Measurements from ENCODE around the gene PIP5K1B. TPM values are rescaled to one million over a fixed set of nuclear protein-coding genes. Genes with fewer than 3 reads are reported as not detected.

The PIP5K1B gene
- total and polyA plus RNA-seq, 2 donors (not counting 3 experiments of a cell fraction or from before 2014, with no cell fraction given) = 0.27 TPM; not detected in 1

DNA sequence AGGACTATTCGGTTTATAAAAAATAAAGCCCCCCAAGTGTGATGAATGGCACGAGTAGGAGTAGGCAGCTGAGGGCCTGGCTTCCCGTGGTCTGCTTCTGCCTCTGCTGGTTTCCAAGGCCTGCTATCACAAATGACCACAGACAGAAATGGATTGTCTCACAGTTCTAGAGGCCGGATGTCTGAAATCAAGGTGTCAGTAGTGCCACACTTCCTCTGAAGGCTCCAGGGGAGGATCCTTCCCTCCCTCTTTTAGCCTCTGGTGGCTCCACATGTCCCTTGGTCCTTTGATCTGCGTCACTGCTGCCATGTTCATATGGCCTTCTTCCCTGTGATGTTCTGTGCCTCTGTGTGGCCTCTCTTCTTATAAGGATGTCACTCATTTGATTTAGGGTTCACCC is 293.8 kb downstream of the PIP5K1B start:
- Histone ChIP-seq H3K9me1 (replicated peaks; ENCODE audit: control insufficient read depth, extremely low read depth, insufficient read depth, low read length) (no peaks in the 10 kb centered on the region), H3K9me3 (replicated peaks; ENCODE audit: control insufficient read depth, insufficient read depth, low read length) (no peaks in the 10 kb centered on the region), H3K27ac (ENCODE audit: insufficient read depth, low read depth, low read length) (no peak overlapping the region), H2AFZ (ENCODE audit: low read depth, low read length) (no peak overlapping the region), H3K4me3 (replicated peaks in 1 of 3; ENCODE audit: insufficient read depth in 1 of 3, low read depth in 1 of 3, low read length in 3 of 3) (no peak overlapping the region), H3K4me1 (ENCODE audit: control insufficient read depth, extremely low read depth, insufficient read depth, low read length) (no peaks in the 10 kb centered on the region), H4K20me1 (replicated peaks; ENCODE audit: control insufficient read depth, extremely low read depth, insufficient read depth, low read length) (no peaks in the 10 kb centered on the region), H3K27me3 (ENCODE audit: control insufficient read depth in 2 of 2, insufficient read depth in 2 of 2, low read length in 2 of 2) (peaks cover 2 to 8% of the 10 kb centered on the region in 2 experiments), H3K9ac (replicated peaks; ENCODE audit: extremely low read depth, insufficient read depth, low read length) (no peak overlapping the region), H3K79me2 (ENCODE audit: control insufficient read depth, insufficient read depth, low read length) (no peaks in the 10 kb centered on the region), H3K36me3 (ENCODE audit: control insufficient read depth in 2 of 2, extremely low read depth in 1 of 2, insufficient read depth in 2 of 2, low read length in 2 of 2) (no peaks in the 10 kb centered on the region), H3K4me2 (ENCODE audit: insufficient read depth, low read length) (no peak overlapping the region)
- CTCF ChIA-PET = interaction anchor here (0.6 to 5.6 kb wide), 7 partner anchors 19 to 1374 kb away, joined by 3 to 47 read pairs (median 4); no protein-coding TSS in a partner anchor
- POLR2A ChIA-PET = no interaction called here
- dilution Hi-C loops (cut with MboI; ENCODE audit: extremely low pct_ligation_motif_present, low sequenced_read_pairs) = no loop called here
- DNase-seq (ENCODE audit: low read depth, low spot score) (no peak), FAIRE-seq (no peak)
- BruUV-seq (replicated peaks) = no TSS peak
- intact Hi-C loops (cut with micrococcal nuclease) = loop anchor here (1.0 kb wide), 3 partner anchors 220 to 415 kb away; no protein-coding TSS in a partner anchor
- TF ChIP-seq MAX (IDR thresholded peaks at IDR 0.05; ENCODE audit: insufficient read depth, insufficient read length) = no peak
- no peak for TF ChIP-seq JUN (IDR thresholded peaks at IDR 0.05; ENCODE audit: borderline replicate concordance, insufficient read depth, insufficient read length, low read depth)
- TF ChIP-seq POLR2AphosphoS5 (IDR thresholded peaks at IDR 0.05; ENCODE audit: insufficient read depth, low read depth, low read length) = no peak
- TF ChIP-seq GATA2 (IDR thresholded peaks at IDR 0.05; ENCODE audit: insufficient read depth, insufficient read length, low read depth, low read length) = no peak
- no peak for TF ChIP-seq EZH2 (IDR thresholded peaks at IDR 0.05; ENCODE audit: borderline replicate concordance, low read depth, low read length, severe bottlenecking)
- TF ChIP-seq MYC (IDR thresholded peaks at IDR 0.05; ENCODE audit: low read depth, low read length) = no peak
- TF ChIP-seq, protein P1, sequence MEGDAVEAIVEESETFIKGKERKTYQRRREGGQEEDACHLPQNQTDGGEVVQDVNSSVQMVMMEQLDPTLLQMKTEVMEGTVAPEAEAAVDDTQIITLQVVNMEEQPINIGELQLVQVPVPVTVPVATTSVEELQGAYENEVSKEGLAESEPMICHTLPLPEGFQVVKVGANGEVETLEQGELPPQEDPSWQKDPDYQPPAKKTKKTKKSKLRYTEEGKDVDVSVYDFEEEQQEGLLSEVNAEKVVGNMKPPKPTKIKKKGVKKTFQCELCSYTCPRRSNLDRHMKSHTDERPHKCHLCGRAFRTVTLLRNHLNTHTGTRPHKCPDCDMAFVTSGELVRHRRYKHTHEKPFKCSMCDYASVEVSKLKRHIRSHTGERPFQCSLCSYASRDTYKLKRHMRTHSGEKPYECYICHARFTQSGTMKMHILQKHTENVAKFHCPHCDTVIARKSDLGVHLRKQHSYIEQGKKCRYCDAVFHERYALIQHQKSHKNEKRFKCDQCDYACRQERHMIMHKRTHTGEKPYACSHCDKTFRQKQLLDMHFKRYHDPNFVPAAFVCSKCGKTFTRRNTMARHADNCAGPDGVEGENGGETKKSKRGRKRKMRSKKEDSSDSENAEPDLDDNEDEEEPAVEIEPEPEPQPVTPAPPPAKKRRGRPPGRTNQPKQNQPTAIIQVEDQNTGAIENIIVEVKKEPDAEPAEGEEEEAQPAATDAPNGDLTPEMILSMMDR (IDR thresholded peaks at IDR 0.05; ENCODE audit: extremely low read depth in 1 of 2, insufficient read depth in 1 of 2, low read depth in 1 of 2, low read length in 2 of 2) = no peak
- no peak for TF ChIP-seq POLR2A (IDR thresholded peaks at IDR 0.05; ENCODE audit: low read depth, low read length)
